Breast epithelium (tissue), 4 donors: Measurements from ENCODE around the gene VBP1. TPM values are rescaled to one million over a fixed set of nuclear protein-coding genes. Genes with fewer than 3 reads are reported as not detected.

Experiments used
- DNase-seq, 2 donors: peaks; one replicate each; pipeline ENCODE4 v3.0.0-alpha.2; 2019; ENCODE audit warnings: low spot score in 2 of 2
- H3K27ac ChIP-seq, 2 donors: fragments of 200-600 bp; sonication (generic) in 1 of 2; one replicate each; pipeline ENCODE4 v1.5.1; 2016 to 2019; ENCODE audit warnings: mild to moderate bottlenecking in 1 of 2
- H3K27me3 ChIP-seq, 2 donors: fragments of 200-600 bp; sonication (generic) in 1 of 2; one replicate each; pipeline versions ENCODE4 v1.5.1 to v1.6.0; 2017 to 2019; ENCODE audit warnings: control low read depth in 1 of 2, mild to moderate bottlenecking in 1 of 2
- H3K36me3 ChIP-seq: fragments of 200-600 bp; one replicate; pipeline ENCODE4 v1.5.1; 2019
- H3K4me1 ChIP-seq, 2 donors: fragments of 200-600 bp; sonication (generic); one replicate each; pipeline ENCODE4 v1.5.1; 2016 to 2019; ENCODE audit warnings: control low read depth in 1 of 2
- H3K4me3 ChIP-seq, 3 donors: fragments of 200-600 bp; sonication (generic); 1 replicate in 2 of 3; 2 replicates in 1 of 3; pipeline ENCODE4 v1.5.1; 2016 to 2019; ENCODE audit warnings: mild to moderate bottlenecking in 3 of 3, moderate library complexity in 2 of 3
- H3K9me3 ChIP-seq, 2 donors: fragments of 200-600 bp; sonication (generic) in 1 of 2; one replicate each; pipeline ENCODE4 v1.5.1; 2016 to 2019; ENCODE audit warnings: control low read depth in 1 of 2
- CTCF ChIP-seq, 3 donors: fragments of 450-650 bp; IDR thresholded peaks; one replicate each; pipeline ENCODE4 v1.5.1; 2016 to 2017; ENCODE audit warnings: antibody characterized with exemption in 3 of 3, mild to moderate bottlenecking in 3 of 3, moderate library complexity in 3 of 3
- POLR2A ChIP-seq: fragments of 450-650 bp; IDR thresholded peaks from one replicate; pipeline ENCODE4 v1.6.1; 2016; ENCODE audit warnings: antibody characterized with exemption, mild to moderate bottlenecking, moderate library complexity
- POLR2AphosphoS5 ChIP-seq, 3 donors: sonication (generic); formaldehyde crosslinking; IDR thresholded peaks; one replicate each; pipeline ENCODE4 v1.6.1; 2017; ENCODE audit warnings: antibody characterized with exemption in 3 of 3
- intact Hi-C: fragments of 100-400 bp; cut with DNase I; formaldehyde crosslinking; loops from one replicate; pipeline ENCODE4 v1.15.1; 2023; ENCODE audit warnings: low total_unique reads
- total RNA-seq, 3 donors: library from RNA; depleted of rRNA; stranded (reverse); fragments of >200 nt; gene quantifications; one replicate each; pipeline ENCODE4 v1.1.0, GENCODE V29; 2016

Gene VBP1, protein sequence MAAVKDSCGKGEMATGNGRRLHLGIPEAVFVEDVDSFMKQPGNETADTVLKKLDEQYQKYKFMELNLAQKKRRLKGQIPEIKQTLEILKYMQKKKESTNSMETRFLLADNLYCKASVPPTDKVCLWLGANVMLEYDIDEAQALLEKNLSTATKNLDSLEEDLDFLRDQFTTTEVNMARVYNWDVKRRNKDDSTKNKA
- total RNA-seq, result 10 to 100 TPM; 29.1 to 30.7 (median 29.8) TPM

DNA sequence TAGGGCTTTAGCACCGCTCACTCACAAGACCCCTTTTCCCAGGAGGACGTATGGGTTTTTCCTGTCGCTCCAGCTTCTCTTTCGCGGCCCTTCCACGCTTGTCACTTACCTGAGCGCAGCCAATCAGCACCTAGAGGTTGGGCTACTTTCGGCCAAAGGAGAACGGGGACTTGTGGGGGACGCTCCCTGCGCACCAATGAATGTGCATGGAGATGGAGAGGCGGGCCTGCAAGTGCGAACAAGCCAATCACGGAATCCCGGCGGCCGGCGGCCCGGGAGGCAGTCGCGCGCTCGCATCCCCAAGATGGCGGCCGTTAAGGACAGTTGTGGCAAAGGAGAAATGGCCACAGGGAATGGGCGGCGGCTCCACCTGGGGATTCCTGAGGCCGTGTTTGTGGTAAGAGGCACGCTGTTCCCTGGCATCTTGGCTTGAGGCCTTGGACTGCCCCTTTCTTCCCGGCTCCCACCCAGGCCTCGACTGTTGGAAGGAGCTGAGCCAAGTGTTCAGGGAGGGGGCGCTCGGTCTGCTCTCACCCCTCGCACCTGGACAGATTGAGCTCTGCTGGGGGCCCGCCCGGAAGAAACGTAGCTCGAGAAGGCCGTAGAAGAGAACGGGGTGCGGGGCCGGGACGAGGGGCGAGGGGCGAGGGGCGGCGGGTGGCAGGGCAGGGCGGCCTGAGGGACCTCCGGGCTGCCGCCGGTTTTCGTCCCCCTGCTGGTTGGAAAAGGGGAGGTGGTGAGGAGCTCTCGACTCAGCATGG lies at the start of gene VBP1:
Gene VBP1 (plus strand): TSS at position 282 of the 761 bp plus-strand sequence. CDS start 23 bp downstream, at position 305.
- peak; percentile 84 to 92 for DNase-seq
- TF ChIP-seq CTCF (IDR thresholded peaks at IDR 0.05), result peak in 1 of 3 donors; percentile 13
- no peak for TF ChIP-seq POLR2A
- peak in 1 of 3 donors; percentile 34 for TF ChIP-seq POLR2AphosphoS5 (IDR thresholded peaks at IDR 0.05)
- Histone ChIP-seq H3K27ac (peak within 1 kb of the TSS; percentile 87 to 96), H3K27me3 (no peaks in the 10 kb centered on the region), H3K9me3 (no peaks in the 10 kb centered on the region), H3K36me3 (no peaks in the 10 kb centered on the region), H3K4me3 (peak within 1 kb of the TSS; percentile 67 to 88 (median 74)), H3K4me1 (no peaks in the 10 kb centered on the region)
- intact Hi-C loops, result loop anchor here (5.0 kb wide), 1 partner anchor 91 kb away; no protein-coding TSS in a partner anchor

GRCh38 chrX:155169881-155170280 lies 46.4 kb upstream of the VBP1 start:
- Histone ChIP-seq H3K27ac (no peak overlapping the region), H3K4me3 (no peak overlapping the region), H3K9me3 (no peaks in the 10 kb centered on the region), H3K4me1 (no peaks in the 10 kb centered on the region), H3K36me3 (no peaks in the 10 kb centered on the region), H3K27me3 (no peaks in the 10 kb centered on the region)
- intact Hi-C loops, result no loop called here
- TF ChIP-seq POLR2A, result no peak
- TF ChIP-seq CTCF (IDR thresholded peaks at IDR 0.05), result no peak
- TF ChIP-seq POLR2AphosphoS5 (IDR thresholded peaks at IDR 0.05), result no peak
- no peak for DNase-seq

DNA sequence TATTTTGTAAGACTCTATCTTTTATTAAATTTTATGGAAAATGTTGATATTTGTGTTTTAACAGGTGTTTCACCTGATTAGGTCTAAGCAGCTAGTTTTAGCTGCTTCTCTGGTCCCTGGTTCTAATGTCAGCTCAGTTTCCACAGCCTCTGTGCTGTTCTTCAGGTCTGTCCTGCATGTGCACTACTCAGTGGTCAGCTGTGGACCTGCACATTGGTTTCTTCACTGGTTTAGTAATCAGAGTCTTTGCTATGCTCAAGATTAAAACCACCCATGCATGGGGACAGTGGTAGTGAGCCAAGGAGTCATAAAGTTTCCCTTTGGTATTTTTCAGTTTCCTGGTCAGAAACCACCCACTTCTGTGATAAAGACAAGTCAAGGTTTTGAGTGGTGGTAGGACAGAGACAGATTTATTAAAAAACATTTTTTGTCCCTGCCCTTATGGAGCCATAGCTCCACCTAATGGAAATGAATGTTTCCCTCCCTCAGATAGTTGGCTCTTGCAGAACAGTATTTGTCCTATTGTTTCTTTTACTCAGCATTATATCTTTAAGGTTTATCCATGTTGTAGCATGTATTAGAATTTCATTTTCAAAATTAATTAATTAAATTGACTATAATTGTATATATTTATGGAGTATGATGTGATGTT lies 36.8 kb upstream of the VBP1 start:
- no peak overlapping the region for H3K4me3 ChIP-seq
- no peaks in the 10 kb centered on the region for H3K27me3 ChIP-seq
- H3K9me3 ChIP-seq, result no peaks in the 10 kb centered on the region
- no peak for TF ChIP-seq POLR2A
- intact Hi-C loops, result no loop called here
- H3K27ac ChIP-seq, result no peak overlapping the region
- H3K36me3 ChIP-seq, result no peaks in the 10 kb centered on the region
- H3K4me1 ChIP-seq, result no peaks in the 10 kb centered on the region
- no peak for DNase-seq

- no peak overlapping the region for H3K4me3 ChIP-seq
- H3K27ac ChIP-seq, result no peak overlapping the region
- intact Hi-C loops, result no loop called here
- no peaks in the 10 kb centered on the region for H3K4me1 ChIP-seq
- DNase-seq, result no peak
- TF ChIP-seq CTCF (IDR thresholded peaks at IDR 0.05) (no peak), POLR2AphosphoS5 (IDR thresholded peaks at IDR 0.05) (no peak), POLR2A (no peak)
- H3K36me3 ChIP-seq, result no peaks in the 10 kb centered on the region
- H3K9me3 ChIP-seq, result peaks cover 0 to 12% of the 10 kb centered on the region in 2 donors
- H3K27me3 ChIP-seq, result no peaks in the 10 kb centered on the region
Measured at GRCh38 chrX:155188786-155189185, 27.5 kb upstream of the VBP1 start.

GRCh38 chrX:155211208-155211607 lies 5.1 kb upstream of the VBP1 start:
- Histone ChIP-seq H3K9me3 (no peaks in the 10 kb centered on the region), H3K4me1 (no peaks in the 10 kb centered on the region), H3K36me3 (no peaks in the 10 kb centered on the region), H3K4me3 (no peak overlapping the region), H3K27me3 (no peaks in the 10 kb centered on the region), H3K27ac (no peak overlapping the region)
- no peak for TF ChIP-seq CTCF (IDR thresholded peaks at IDR 0.05)
- no peak for TF ChIP-seq POLR2A
- TF ChIP-seq POLR2AphosphoS5 (IDR thresholded peaks at IDR 0.05), result no peak
- no peak for DNase-seq
- intact Hi-C loops, result no loop called here
